KBM-7 (cell line): ENCODE results near the gene SIRT3.
A peak's percentile ranks its signal among the peaks of the same experiment; 100 is the strongest.
"Not testable (repeated sequence)": the region's sequence is repeated elsewhere in the genome, so short reads cannot be mapped to it uniquely, and the experiment has no call there.

Experiments
- DNase-seq: peaks from one replicate; pipeline ENCODE4 v3.0.0-alpha.2; 2015
- in situ Hi-C: fragments of 300-500 bp; cut with MboI; formaldehyde crosslinking; loops from 2 replicates; pipeline ENCODE4 v1.14.3; 2020; ENCODE audit warnings: low sequenced_read_pairs, low pct_unique_long_range_greater_than_20kb, mixed read lengths

The SIRT3 gene

GRCh38 chr11:250740-251299 is 14.7 kb upstream of the SIRT3 start:
- in situ Hi-C loops, result no loop called here
- DNase-seq, result peak; percentile 80

GRCh38 chr11:250274-250673 is 14.1 kb upstream of the SIRT3 start:
- in situ Hi-C loops, result no loop called here
- no peak for DNase-seq

- DNase-seq, result no peak
- in situ Hi-C loops, result no loop called here
Observed at GRCh38 chr11:249062-249461, 12.9 kb upstream of the SIRT3 start.

GRCh38 chr11:244376-244775 is 8.2 kb upstream of the SIRT3 start:
- in situ Hi-C loops, result no loop called here
- no peak for DNase-seq

- in situ Hi-C loops, result no loop called here
- no peak for DNase-seq
Observed at GRCh38 chr11:241634-242033, 5.5 kb upstream of the SIRT3 start.

GRCh38 chr11:240315-240714 is 4.2 kb upstream of the SIRT3 start:
- DNase-seq, result no peak
- in situ Hi-C loops, result no loop called here

- DNase-seq, in situ Hi-C loops: not testable (repeated sequence)
Observed at GRCh38 chr11:238346-238745, 2.2 kb upstream of the SIRT3 start.

GRCh38 chr11:236774-237767 is 929 bp upstream of the SIRT3 start, which contains the start of gene PSMD13:
Gene PSMD13, plus strand, starts transcription at chr11:236976. Its CDS starts 74 bp downstream, at chr11:237050.
- in situ Hi-C loops, result no loop called here
- DNase-seq, result peak; percentile 87

- DNase-seq, result no peak
- in situ Hi-C loops, result no loop called here
Observed at GRCh38 chr11:235609-235996, 539 bp downstream of the SIRT3 start.

GRCh38 chr11:235180-235579 is 962 bp downstream of the SIRT3 start:
- in situ Hi-C loops, result no loop called here

GRCh38 chr11:232783-233565 is 3.2 kb downstream of the SIRT3 start:
- no peak for DNase-seq
- in situ Hi-C loops, result no loop called here

More at GRCh38 chr11:235180-235579, 962 bp downstream of the SIRT3 start:
- DNase-seq, result no peak

GRCh38 chr11:230431-230830 is 5.7 kb downstream of the SIRT3 start:
- no peak for DNase-seq
- in situ Hi-C loops, result no loop called here

- in situ Hi-C loops, result no loop called here
Observed at GRCh38 chr11:227824-228379, 8.2 kb downstream of the SIRT3 start.

GRCh38 chr11:225734-226453 is 10.2 kb downstream of the SIRT3 start:
- in situ Hi-C loops, result no loop called here
- no peak for DNase-seq

More at GRCh38 chr11:227824-228379, 8.2 kb downstream of the SIRT3 start:
- DNase-seq, result no peak

- DNase-seq, result no peak
- in situ Hi-C loops, result no loop called here
Observed at GRCh38 chr11:224424-224823, 11.7 kb downstream of the SIRT3 start.

- no peak for DNase-seq
- in situ Hi-C loops, result no loop called here
Observed at GRCh38 chr11:223884-224283, 12.3 kb downstream of the SIRT3 start.

- DNase-seq, result no peak
- in situ Hi-C loops, result no loop called here
Observed at GRCh38 chr11:223026-223789, 12.9 kb downstream of the SIRT3 start.
